NCI-H345 (cell line): ENCODE results near the gene NMU.
A peak's percentile ranks its signal among the peaks of the same experiment; 100 is the strongest.
"Not testable (repeated sequence)": the region's sequence is repeated elsewhere in the genome, so short reads cannot be mapped to it uniquely, and the experiment has no call there.

Experiments used
- DNase-seq: peaks from one replicate; lab custom pipeline; 2025; lab: John Stamatoyannopoulos, UW

The NMU gene

GRCh38 chr4:55560096-55560495 is 76.0 kb downstream of the NMU start:
- DNase-seq = no peak

- no peak for DNase-seq
Measured at GRCh38 chr4:55554453-55555030, 81.6 kb downstream of the NMU start.

DNA sequence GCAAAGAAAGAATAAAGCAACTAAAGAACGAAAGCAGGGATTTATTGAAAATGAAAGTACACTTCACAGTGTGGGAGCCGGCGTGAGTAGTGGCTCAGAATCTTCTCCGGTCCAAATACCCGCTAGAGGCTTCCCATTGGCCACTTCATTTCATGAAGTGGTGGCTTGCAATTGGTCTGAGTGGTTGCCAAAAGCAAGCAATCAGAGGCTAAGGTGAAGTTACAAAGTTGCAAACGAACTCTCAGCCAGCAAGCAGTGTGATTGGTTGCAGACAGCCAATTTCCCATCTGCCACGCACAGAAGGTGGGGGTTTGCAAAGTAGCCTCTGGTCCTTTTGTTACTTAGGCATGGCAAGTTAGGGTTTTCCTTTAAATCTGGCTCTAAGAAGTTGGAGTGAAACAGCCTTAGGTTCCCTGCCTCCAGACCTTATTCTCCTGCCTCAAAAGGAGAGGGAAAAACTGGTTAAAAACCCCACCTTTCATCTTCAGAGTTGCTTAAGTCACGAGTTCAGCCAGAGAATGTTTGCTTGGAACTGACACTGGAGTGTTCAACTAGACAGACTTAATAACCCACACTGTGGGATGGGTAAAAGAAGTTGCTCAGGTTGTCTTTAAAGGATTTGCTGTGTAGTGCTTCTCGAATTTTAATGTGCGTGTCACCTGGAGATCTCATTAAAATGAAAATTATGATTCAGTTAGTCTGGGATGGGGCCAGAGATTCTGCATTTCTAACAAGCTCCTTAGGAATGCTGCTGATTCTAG is 82.5 kb downstream of the NMU start:
- no peak for DNase-seq

DNA sequence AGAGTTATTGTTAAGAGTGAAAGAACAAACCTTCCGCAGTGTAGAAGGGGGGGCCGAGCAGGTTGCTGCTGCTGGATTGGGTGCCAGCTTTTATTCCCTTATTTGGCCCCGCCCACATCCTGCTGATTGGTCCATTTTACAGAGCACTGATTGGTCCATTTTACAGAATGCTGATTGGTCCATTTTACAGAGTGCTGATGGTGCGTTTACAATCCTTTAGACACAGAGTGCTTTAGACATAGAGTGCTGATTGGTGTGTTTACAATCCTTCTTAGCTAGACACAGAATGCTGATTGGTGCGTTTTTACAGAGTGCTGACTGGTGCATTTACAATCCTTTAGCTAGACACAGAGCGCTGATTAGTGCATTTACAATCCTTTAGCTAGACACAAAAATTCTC is 84.1 kb downstream of the NMU start:
- DNase-seq = not testable (repeated sequence)

DNA sequence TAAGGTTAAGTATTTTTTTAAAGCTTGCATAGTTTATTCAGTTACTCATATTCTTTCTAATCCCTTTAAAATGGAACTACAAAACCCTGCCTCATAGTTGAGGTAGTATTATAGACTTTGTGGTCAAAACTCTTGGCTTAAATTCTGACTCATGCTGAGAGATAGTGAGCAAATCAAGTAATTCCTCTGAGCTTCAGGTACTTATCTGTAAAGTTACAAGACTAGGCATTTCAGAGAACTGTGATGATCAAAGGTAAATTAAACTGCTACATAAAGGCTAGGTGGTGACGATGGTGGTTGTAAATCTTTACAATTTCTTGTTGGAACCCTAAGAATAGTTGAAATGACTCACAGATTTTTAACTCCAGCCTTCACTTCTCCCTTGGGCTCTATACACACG is 86.2 kb downstream of the NMU start:
- no peak for DNase-seq

- no peak for DNase-seq
Measured at GRCh38 chr4:55547918-55548317, 88.2 kb downstream of the NMU start.

DNA sequence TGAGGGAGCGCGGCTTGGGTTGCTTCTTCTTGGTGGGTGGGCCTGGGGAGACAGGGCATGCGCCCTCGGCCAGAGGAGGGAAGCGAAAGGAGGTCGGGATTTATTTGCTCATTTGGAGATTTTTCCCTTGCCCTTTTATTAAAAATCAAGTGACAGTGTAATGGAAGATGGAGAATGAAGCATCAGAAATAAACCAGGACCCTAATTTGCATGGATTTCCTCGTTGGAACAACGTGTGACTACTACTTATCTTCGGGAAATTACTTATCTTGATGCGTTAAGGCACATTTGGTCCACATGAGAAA is 88.7 kb downstream of the NMU start:
- DNase-seq = no peak

- peak; percentile 94 for DNase-seq
Measured at GRCh38 chr4:55546756-55547465, 89.2 kb downstream of the NMU start, which contains the start of gene CLOCK. Gene CLOCK (minus strand): TSS chr4:55546909. CDS start chr4:55482785, 64,124 bp downstream.

DNA sequence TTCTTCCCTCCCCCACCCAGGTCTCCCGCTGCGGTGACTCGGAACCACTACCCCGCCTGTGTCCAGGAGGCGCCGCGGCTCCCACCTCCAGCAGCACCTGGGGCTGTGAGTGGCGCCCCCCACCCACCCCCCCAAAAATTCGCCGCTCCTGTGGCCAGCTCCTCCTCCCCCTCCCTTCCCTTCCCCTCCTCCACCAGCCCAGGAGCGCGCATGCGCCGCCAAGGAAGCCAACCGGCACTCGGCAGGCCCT is 89.7 kb downstream of the NMU start:
- DNase-seq = no peak

DNA sequence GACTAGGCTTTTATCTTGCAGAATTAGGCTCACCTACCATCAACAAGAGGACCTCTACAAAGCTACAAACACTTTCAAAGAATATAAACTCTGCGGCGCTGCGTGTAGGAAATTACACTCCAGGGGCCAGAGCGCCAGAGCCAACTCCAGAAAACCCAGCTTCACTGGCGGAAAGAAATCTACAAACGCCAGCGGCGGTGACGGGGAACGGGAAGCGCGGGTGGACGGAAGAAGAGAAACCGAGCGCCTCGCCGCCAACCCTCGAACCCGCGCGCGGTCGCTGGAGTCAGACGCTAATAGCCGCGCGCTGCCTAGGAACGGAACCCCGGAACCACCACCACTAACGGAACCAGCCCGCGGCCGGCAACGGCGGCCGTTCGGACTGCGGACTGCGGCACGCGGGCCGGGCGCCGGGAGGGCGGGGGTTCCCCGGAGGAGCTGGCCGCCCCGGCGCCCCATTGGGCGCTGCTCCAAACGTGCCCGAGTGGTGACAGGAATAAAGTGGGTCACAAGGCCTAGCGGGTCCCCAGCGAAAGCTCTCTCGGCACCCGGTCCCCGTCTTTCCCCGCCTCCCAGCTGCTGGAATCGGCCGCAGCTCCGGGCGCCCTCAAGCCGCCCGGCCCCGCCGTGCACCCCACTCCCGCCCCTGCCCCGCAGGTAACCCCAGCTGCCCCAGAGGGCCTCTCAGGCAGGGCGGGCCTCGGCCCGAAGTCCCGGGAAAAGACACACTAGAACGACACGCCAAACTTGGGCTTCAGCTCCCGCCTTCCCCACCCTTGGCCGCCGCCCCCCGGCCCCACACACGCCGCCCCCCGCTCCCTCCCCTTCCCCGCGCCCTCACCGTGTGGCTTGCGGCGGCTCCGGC is 90.2 kb downstream of the NMU start:
- DNase-seq = peak; percentile 78
